IMR-90 (cell line): ENCODE results near the gene SGMS1. TPM values are rescaled to one million over a fixed set of nuclear protein-coding genes. Genes with fewer than 3 reads are reported as not detected.

Experiments
- ATAC-seq: fragments of 200-7000 bp; cut with Tn5 transposase; 2 replicates; pipeline ENCODE4 v1.9.1; 2020; ENCODE audit warnings: low read depth, mild to moderate bottlenecking, moderate library complexity
- BruUV-seq: library from RNA; stranded (reverse); fragments of 400-500 nt; replicated peaks from 2 replicates; lab custom pipeline; 2021; lab: Mats Ljungman, UMichigan
- CTCF ChIA-PET: fragments of 300-600 bp; formaldehyde crosslinking; extraction: SDS; loops from one replicate; lab custom pipeline; 2021; ENCODE audit warnings: antibody characterized with exemption; lab: Yijun Ruan, JAX
- POLR2A ChIA-PET: fragments of 300-600 bp; sonication (Branson Sonifier 250); formaldehyde crosslinking; loops from one replicate; lab custom pipeline; 2022; ENCODE audit warnings: antibody characterized with exemption; ENCODE audit not compliant: unreplicated experiment; lab: Charles Lee
- DNase-seq: peaks from one replicate; pipeline ENCODE4 v3.0.0; 2013
- H2AFZ ChIP-seq: replicated peaks from 2 replicates; pipeline ENCODE3; 2013; ENCODE audit warnings: low read length, mild to moderate bottlenecking; ENCODE audit not compliant: poor library complexity
- H2AK5ac ChIP-seq: 2 replicates; pipeline ENCODE4 v1.6.1; 2013; ENCODE audit warnings: low read depth, low read length, inconsistent platforms
- H2AK9ac ChIP-seq: replicated peaks from 2 replicates; pipeline ENCODE3; 2013; ENCODE audit warnings: mild to moderate bottlenecking, low read depth, low read length, moderate library complexity; ENCODE audit not compliant: poor library complexity
- H2BK120ac ChIP-seq: 2 replicates; pipeline ENCODE4 v1.6.1; 2013; ENCODE audit warnings: low read depth, low read length, inconsistent platforms
- H2BK15ac ChIP-seq: 3 replicates; pipeline ENCODE4 v1.6.1; 2013; ENCODE audit warnings: low read depth, low read length, inconsistent platforms
- H2BK20ac ChIP-seq: 2 replicates; pipeline ENCODE4 v1.6.1; 2013; ENCODE audit warnings: low read depth, mild to moderate bottlenecking, inconsistent platforms, low read length, moderate library complexity
- H2BK5ac ChIP-seq: 2 replicates; pipeline ENCODE4 v1.6.1; 2013; ENCODE audit warnings: mild to moderate bottlenecking, low read depth, low read length, inconsistent platforms; ENCODE audit not compliant: poor library complexity, severe bottlenecking
- H3K14ac ChIP-seq: replicated peaks from 2 replicates; pipeline ENCODE4 v1.6.1; 2013; ENCODE audit warnings: low read depth, low read length, inconsistent platforms
- H3K18ac ChIP-seq: 2 replicates; pipeline ENCODE4 v1.6.1; 2013; ENCODE audit warnings: low read depth, low read length, control low read depth
- H3K23ac ChIP-seq: 2 replicates; pipeline ENCODE4 v1.6.1; 2013; ENCODE audit warnings: low read depth, low read length, inconsistent platforms
- H3K27ac ChIP-seq: 2 replicates; pipeline ENCODE4 v1.5.1; 2013; ENCODE audit warnings: mild to moderate bottlenecking, control low read depth, low read length; ENCODE audit not compliant: insufficient read depth
- H3K27me3 ChIP-seq: 2 replicates; pipeline ENCODE4 v1.6.1; 2013; ENCODE audit warnings: low read length; ENCODE audit not compliant: control insufficient read depth, insufficient read depth
- H3K36me3 ChIP-seq: 2 replicates; pipeline ENCODE4 v1.6.1; 2013; ENCODE audit warnings: low read length, mixed read lengths; ENCODE audit not compliant: control insufficient read depth, insufficient read depth
- H3K4ac ChIP-seq: 2 replicates; pipeline ENCODE4 v1.6.1; 2013; ENCODE audit warnings: low read depth, low read length, inconsistent platforms
- H3K4me1 ChIP-seq: 2 replicates; pipeline ENCODE4 v1.6.1; 2013; ENCODE audit warnings: low read length, mixed read lengths; ENCODE audit not compliant: control insufficient read depth, insufficient read depth
- H3K4me2 ChIP-seq: 2 replicates; pipeline ENCODE4 v1.6.1; 2013; ENCODE audit warnings: low read depth, mild to moderate bottlenecking, control low read depth, low read length, moderate library complexity
- H3K4me3 ChIP-seq: 2 replicates; pipeline ENCODE4 v1.5.1; 2013; ENCODE audit warnings: low read depth, mild to moderate bottlenecking, control low read depth, low read length, moderate library complexity; ENCODE audit not compliant: insufficient read depth
- H3K56ac ChIP-seq: 2 replicates; pipeline ENCODE4 v1.6.1; 2013; ENCODE audit warnings: low read length, inconsistent platforms; ENCODE audit not compliant: insufficient read depth; ENCODE audit errors: extremely low read depth
- H3K79me1 ChIP-seq, 2 experiments: 2 replicates each; pipeline ENCODE4 v1.6.1; 2013; ENCODE audit warnings: low read length in 2 of 2, inconsistent platforms in 1 of 2, low read depth in 1 of 2
- H3K9ac ChIP-seq: 2 replicates; pipeline ENCODE4 v1.6.1; 2013; ENCODE audit warnings: low read depth, low read length, control low read depth
- H3K9me1 ChIP-seq: 2 replicates; pipeline ENCODE4 v1.6.1; 2013; ENCODE audit warnings: low read length, inconsistent platforms; ENCODE audit not compliant: insufficient read depth
- H3K9me3 ChIP-seq: 2 replicates; pipeline ENCODE4 v1.6.1; 2013; ENCODE audit warnings: low read length; ENCODE audit not compliant: control insufficient read depth, insufficient read depth
- H4K20me1 ChIP-seq: 2 replicates; pipeline ENCODE4 v1.6.1; 2013; ENCODE audit warnings: low read length, inconsistent platforms; ENCODE audit not compliant: insufficient read depth
- H4K5ac ChIP-seq: 2 replicates; pipeline ENCODE4 v1.6.1; 2013; ENCODE audit warnings: mild to moderate bottlenecking, low read depth, low read length, control low read depth
- H4K8ac ChIP-seq, 2 experiments: 2 replicates each; pipeline ENCODE4 v1.6.1; 2013; ENCODE audit warnings: low read depth in 2 of 2, low read length in 2 of 2, control low read depth in 1 of 2, inconsistent platforms in 1 of 2
- H4K91ac ChIP-seq: 2 replicates; pipeline ENCODE4 v1.6.1; 2013; ENCODE audit warnings: low read depth, low read length, inconsistent platforms; ENCODE audit not compliant: insufficient read depth
- BHLHE40 ChIP-seq: fragments of 150-350 bp; IDR thresholded peaks from 2 replicates; pipeline ENCODE4 v1.6.1; 2016; ENCODE audit warnings: mild to moderate bottlenecking, low read depth, low read length
- CEBPB ChIP-seq: IDR thresholded peaks from 2 replicates; pipeline ENCODE4 v1.6.1; 2012; ENCODE audit warnings: low read depth, low read length, improper control_type of control experiment
- CHD1 ChIP-seq: IDR thresholded peaks from 2 replicates; pipeline ENCODE4 v1.6.1; 2012; ENCODE audit warnings: low read depth, low read length, improper control_type of control experiment
- FOS ChIP-seq: fragments of 150-350 bp; IDR thresholded peaks from 2 replicates; pipeline ENCODE4 v1.6.1; 2016; ENCODE audit warnings: low read depth, low read length
- MAFK ChIP-seq: IDR thresholded peaks from 2 replicates; pipeline ENCODE4 v1.6.1; 2012; ENCODE audit warnings: low read depth, low read length, improper control_type of control experiment
- MAZ ChIP-seq: IDR thresholded peaks from 2 replicates; pipeline ENCODE4 v1.6.1; 2012; ENCODE audit warnings: low read depth, mild to moderate bottlenecking, low read length, improper control_type of control experiment, moderate library complexity, borderline replicate concordance
- MXI1 ChIP-seq: IDR thresholded peaks from 2 replicates; pipeline ENCODE4 v1.6.1; 2012; ENCODE audit warnings: low read depth, mild to moderate bottlenecking, low read length, moderate library complexity, borderline replicate concordance
- NFE2L2 ChIP-seq: fragments of 150-350 bp; IDR thresholded peaks from 2 replicates; pipeline ENCODE4 v1.6.1; 2016; ENCODE audit warnings: low read depth, mild to moderate bottlenecking, low read length
- POLR2A ChIP-seq: IDR thresholded peaks from 2 replicates; pipeline ENCODE4 v1.6.1; 2012; ENCODE audit warnings: mild to moderate bottlenecking, low read depth, low read length
- RAD21 ChIP-seq: IDR thresholded peaks from 2 replicates; pipeline ENCODE4 v1.6.1; 2012; ENCODE audit warnings: low read length, improper control_type of control experiment
- RCOR1 ChIP-seq: IDR thresholded peaks from 2 replicates; pipeline ENCODE4 v1.6.1; 2012; ENCODE audit warnings: mild to moderate bottlenecking, low read length, improper control_type of control experiment; ENCODE audit not compliant: insufficient replicate concordance
- RFX5 ChIP-seq: IDR thresholded peaks from 2 replicates; pipeline ENCODE4 v1.8.0; 2012; ENCODE audit warnings: low read depth, mild to moderate bottlenecking, low read length, moderate library complexity
- SMC3 ChIP-seq: fragments of 150-350 bp; IDR thresholded peaks from 2 replicates; pipeline ENCODE4 v1.6.1; 2016; ENCODE audit warnings: low read depth, mild to moderate bottlenecking, antibody characterized with exemption, low read length, moderate library complexity
- WGBS, 2 experiments: methylation state at CpG; one replicate each; pipeline versions ENCODE4 v1.1.5 to v1.1.7; 2013; ENCODE audit warnings: missing lambda C conversion rate in 2 of 2; ENCODE audit not compliant: insufficient read length in 1 of 2; ENCODE audit errors: extremely low coverage in 2 of 2; 5-methylcytosine and 5-hydroxymethylcytosine counted together
- dilution Hi-C: fragments of 300-500 bp; cut with HindIII; formaldehyde crosslinking; loops from one replicate; pipeline ENCODE4 v1.14.3; 2018; ENCODE audit warnings: low sequenced_read_pairs; ENCODE audit not compliant: unreplicated experiment
- in situ Hi-C: fragments of 300-500 bp; cut with MboI; formaldehyde crosslinking; loops from 3 replicates; pipeline ENCODE4 v1.14.3; 2019; ENCODE audit warnings: low sequenced_read_pairs, inconsistent platforms, mixed read lengths
- intact Hi-C: fragments of 100-400 bp; cut with micrococcal nuclease; formaldehyde crosslinking; loops from 2 replicates; pipeline ENCODE4 v1.10.0; 2022
- polyA plus RNA-seq, 3 experiments: library from polyadenylated mRNA; depleted of rRNA; stranded (reverse); fragments of >200 nt; gene quantifications; 2 replicates each; pipeline ENCODE4 v1.2.3, GENCODE V29; 2012; ENCODE audit warnings: low replicate concordance in 1 of 3
- total RNA-seq: library from RNA; depleted of rRNA; stranded (reverse); fragments of >200 nt; gene quantifications from 2 replicates; pipeline ENCODE4 v1.2.3, GENCODE V29; 2012
- TF ChIP-seq, protein P1 (sequence below): conservative IDR thresholded peaks from 2 replicates; pipeline ENCODE4 v1.5.1; 2012; ENCODE audit warnings: mild to moderate bottlenecking, low read depth, low read length, improper control_type of control experiment
- TF ChIP-seq, protein P2 (sequence below): fragments of 150-350 bp; IDR thresholded peaks from 2 replicates; pipeline ENCODE4 v1.6.1; 2017; ENCODE audit warnings: mild to moderate bottlenecking, antibody characterized with exemption, low read length, low read depth
- TF ChIP-seq, protein P3 (sequence below): fragments of 150-350 bp; IDR thresholded peaks from 2 replicates; pipeline ENCODE4 v1.6.1; 2016; ENCODE audit warnings: low read depth, mild to moderate bottlenecking, low read length, moderate library complexity, borderline replicate concordance

Gene SGMS1
- total and polyA plus RNA-seq, 2 of the 4 experiments (the other 2 are of a cell fraction), result 9.8 to 30.8 TPM

DNA sequence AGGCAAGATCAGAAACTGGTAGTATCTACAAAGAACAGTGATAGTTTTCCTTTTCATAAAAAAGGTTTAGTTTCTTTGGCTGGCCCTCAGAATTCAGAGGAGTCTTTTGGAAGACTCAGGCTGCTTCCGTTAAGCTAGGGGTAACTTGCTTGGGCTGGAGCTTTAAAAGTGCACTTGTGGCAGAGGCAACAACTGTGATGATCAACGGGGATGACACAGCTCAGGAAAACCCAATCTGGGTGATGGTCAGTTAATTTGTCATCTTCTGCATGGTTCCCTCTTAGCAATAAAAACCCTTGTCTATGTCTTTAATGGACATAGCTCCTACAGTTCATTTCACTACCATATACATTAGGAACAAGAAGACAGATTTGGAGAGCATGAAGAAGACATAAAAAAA, 46.7 kb downstream of the SGMS1 start:
- no peak overlapping the region for H4K91ac ChIP-seq
- H2BK20ac ChIP-seq, result no peak overlapping the region
- H2BK120ac ChIP-seq, result no peak overlapping the region
- H3K36me3 ChIP-seq, result no peaks in the 10 kb centered on the region
- CTCF ChIA-PET, result interaction anchor here (0.6 to 1.0 kb wide), 4 partner anchors 9 to 49 kb away, joined by 3 to 4 read pairs (median 4); no protein-coding TSS in a partner anchor
- DNase-seq (no peak), ATAC-seq (no peak)
- H4K20me1 ChIP-seq, result peaks cover 14% of the 10 kb centered on the region; the same call in 1 of the 2 replicates
- BruUV-seq, result no TSS peak
- no peak overlapping the region for H3K18ac ChIP-seq
- H2AFZ ChIP-seq, result no peak overlapping the region
- in situ Hi-C loops, result no loop called here
- H3K4ac ChIP-seq, result no peak overlapping the region
- no peak overlapping the region for H4K8ac ChIP-seq
- peak overlapping the region; percentile 21; the same call in 1 of the 2 replicates for H2AK5ac ChIP-seq
- TF ChIP-seq RFX5, result no peak
- no peak for TF ChIP-seq MAZ
- TF ChIP-seq CHD1, result no peak
- TF ChIP-seq RCOR1, result no peak
- TF ChIP-seq RAD21, result no peak
- no peak for TF ChIP-seq BHLHE40
- TF ChIP-seq, protein P1, sequence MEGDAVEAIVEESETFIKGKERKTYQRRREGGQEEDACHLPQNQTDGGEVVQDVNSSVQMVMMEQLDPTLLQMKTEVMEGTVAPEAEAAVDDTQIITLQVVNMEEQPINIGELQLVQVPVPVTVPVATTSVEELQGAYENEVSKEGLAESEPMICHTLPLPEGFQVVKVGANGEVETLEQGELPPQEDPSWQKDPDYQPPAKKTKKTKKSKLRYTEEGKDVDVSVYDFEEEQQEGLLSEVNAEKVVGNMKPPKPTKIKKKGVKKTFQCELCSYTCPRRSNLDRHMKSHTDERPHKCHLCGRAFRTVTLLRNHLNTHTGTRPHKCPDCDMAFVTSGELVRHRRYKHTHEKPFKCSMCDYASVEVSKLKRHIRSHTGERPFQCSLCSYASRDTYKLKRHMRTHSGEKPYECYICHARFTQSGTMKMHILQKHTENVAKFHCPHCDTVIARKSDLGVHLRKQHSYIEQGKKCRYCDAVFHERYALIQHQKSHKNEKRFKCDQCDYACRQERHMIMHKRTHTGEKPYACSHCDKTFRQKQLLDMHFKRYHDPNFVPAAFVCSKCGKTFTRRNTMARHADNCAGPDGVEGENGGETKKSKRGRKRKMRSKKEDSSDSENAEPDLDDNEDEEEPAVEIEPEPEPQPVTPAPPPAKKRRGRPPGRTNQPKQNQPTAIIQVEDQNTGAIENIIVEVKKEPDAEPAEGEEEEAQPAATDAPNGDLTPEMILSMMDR, result no peak
- TF ChIP-seq FOS, result no peak
- TF ChIP-seq MXI1, result no peak
- no peak for TF ChIP-seq SMC3
- TF ChIP-seq, protein P2, sequence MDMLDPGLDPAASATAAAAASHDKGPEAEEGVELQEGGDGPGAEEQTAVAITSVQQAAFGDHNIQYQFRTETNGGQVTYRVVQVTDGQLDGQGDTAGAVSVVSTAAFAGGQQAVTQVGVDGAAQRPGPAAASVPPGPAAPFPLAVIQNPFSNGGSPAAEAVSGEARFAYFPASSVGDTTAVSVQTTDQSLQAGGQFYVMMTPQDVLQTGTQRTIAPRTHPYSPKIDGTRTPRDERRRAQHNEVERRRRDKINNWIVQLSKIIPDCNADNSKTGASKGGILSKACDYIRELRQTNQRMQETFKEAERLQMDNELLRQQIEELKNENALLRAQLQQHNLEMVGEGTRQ, result no peak
- TF ChIP-seq CEBPB, result no peak
- TF ChIP-seq, protein P3, sequence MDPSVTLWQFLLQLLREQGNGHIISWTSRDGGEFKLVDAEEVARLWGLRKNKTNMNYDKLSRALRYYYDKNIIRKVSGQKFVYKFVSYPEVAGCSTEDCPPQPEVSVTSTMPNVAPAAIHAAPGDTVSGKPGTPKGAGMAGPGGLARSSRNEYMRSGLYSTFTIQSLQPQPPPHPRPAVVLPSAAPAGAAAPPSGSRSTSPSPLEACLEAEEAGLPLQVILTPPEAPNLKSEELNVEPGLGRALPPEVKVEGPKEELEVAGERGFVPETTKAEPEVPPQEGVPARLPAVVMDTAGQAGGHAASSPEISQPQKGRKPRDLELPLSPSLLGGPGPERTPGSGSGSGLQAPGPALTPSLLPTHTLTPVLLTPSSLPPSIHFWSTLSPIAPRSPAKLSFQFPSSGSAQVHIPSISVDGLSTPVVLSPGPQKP, result no peak
- no peak for TF ChIP-seq POLR2A
- no peak for TF ChIP-seq NFE2L2
- TF ChIP-seq MAFK, result no peak
- H3K4me1 ChIP-seq, result peaks cover 11% of the 10 kb centered on the region
- no peak overlapping the region for H2BK5ac ChIP-seq
- peaks cover 14 to 44% of the 10 kb centered on the region in 2 experiments for H3K79me1 ChIP-seq
- H3K4me2 ChIP-seq, result no peak overlapping the region
- peak overlapping the region; percentile 25; the same call in 1 of the 2 replicates for H3K14ac ChIP-seq
- no peak overlapping the region for H3K23ac ChIP-seq
- POLR2A ChIA-PET, result no interaction called here
- no CpG with 5 or more reads among the region's 2 CpGs for WGBS, 2 experiments
- H2BK15ac ChIP-seq, result no peak overlapping the region; the same call in 2 of the 3 replicates
- H3K27ac ChIP-seq, result no peak overlapping the region
- H3K4me3 ChIP-seq, result no peak overlapping the region
- no peaks in the 10 kb centered on the region for H3K27me3 ChIP-seq
- no peaks in the 10 kb centered on the region for H3K9me3 ChIP-seq
- H3K9me1 ChIP-seq, result peaks cover 6% of the 10 kb centered on the region
- no peak overlapping the region for H4K5ac ChIP-seq
- H3K9ac ChIP-seq, result no peak overlapping the region
- intact Hi-C loops, result no loop called here
- dilution Hi-C loops, result no loop called here
- H3K56ac ChIP-seq, result no peak overlapping the region
- no peak overlapping the region for H2AK9ac ChIP-seq
